ENCODE data around the gene RPS27L. TPM values are rescaled to one million over a fixed set of nuclear protein-coding genes. Genes with fewer than 3 reads are reported as not detected.

Gene RPS27L
- total RNA-seq, 1 experiment from 2014 or later, result 154 TPM

DNA sequence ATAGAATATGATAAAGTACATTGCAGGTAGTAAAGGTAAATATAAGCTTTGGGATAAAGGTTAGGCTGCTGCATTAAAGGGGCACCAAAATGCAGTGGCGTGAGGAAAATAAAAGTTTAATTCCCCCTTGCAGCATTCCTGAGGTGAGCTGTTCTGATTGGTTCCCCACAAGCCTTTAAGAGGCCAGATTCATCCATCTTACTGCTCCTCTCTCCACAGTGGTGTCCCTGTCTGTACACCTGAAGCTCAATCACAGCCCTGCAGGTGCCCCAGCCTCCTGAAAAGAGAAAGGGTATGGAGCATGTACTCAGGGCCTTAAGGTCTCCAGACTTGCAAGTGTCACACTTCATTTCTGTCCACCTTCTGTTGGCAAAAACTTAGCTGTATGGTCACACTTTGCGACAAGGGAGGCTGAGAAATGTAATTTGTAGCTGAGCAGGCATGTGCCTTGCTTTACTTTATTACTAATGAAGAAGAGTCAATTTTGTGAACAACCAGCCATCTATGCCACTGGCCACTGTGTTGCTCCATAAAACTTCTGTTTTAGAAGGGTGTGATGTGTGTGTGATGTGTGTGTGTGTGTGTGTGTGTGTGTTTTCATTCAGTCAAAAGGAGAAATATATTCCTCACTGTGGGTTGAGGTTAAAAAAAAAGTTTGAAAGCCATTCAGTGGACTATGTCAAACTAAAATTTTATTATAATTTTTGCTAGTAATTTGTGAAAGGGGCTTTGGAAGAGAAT lies 22.9 kb downstream of the RPS27L start:
- CTCF ChIA-PET, result interaction anchor here (1.1 to 1.6 kb wide), 3 partner anchors 14 to 466 kb away, joined by 3 to 6 read pairs (median 3); no protein-coding TSS in a partner anchor
- peak overlapping the region; percentile 91 for H3K27ac Mint-ChIP-seq (ENCODE audit: low read depth, unreplicated experiment)
- no peak overlapping the region for H3K4me3 Mint-ChIP-seq (ENCODE audit: unreplicated experiment)
- POLR2A ChIA-PET, result interaction anchor here (0.7 to 7.3 kb wide), 13 partner anchors 9 to 376 kb away, joined by 3 to 100 read pairs (median 6); partner anchors contain the start of genes APH1B, LACTB and RPS27L
- no peak for DNase-seq (ENCODE audit: unreplicated experiment)
- TF ChIP-seq, protein P1, sequence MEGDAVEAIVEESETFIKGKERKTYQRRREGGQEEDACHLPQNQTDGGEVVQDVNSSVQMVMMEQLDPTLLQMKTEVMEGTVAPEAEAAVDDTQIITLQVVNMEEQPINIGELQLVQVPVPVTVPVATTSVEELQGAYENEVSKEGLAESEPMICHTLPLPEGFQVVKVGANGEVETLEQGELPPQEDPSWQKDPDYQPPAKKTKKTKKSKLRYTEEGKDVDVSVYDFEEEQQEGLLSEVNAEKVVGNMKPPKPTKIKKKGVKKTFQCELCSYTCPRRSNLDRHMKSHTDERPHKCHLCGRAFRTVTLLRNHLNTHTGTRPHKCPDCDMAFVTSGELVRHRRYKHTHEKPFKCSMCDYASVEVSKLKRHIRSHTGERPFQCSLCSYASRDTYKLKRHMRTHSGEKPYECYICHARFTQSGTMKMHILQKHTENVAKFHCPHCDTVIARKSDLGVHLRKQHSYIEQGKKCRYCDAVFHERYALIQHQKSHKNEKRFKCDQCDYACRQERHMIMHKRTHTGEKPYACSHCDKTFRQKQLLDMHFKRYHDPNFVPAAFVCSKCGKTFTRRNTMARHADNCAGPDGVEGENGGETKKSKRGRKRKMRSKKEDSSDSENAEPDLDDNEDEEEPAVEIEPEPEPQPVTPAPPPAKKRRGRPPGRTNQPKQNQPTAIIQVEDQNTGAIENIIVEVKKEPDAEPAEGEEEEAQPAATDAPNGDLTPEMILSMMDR (IDR thresholded peaks at IDR 0.05; ENCODE audit: unreplicated experiment), result no peak
- BruUV-seq (replicated peaks), result no TSS peak
- H3K4me1 Mint-ChIP-seq (ENCODE audit: insufficient read depth, unreplicated experiment), result peaks cover 20% of the 10 kb centered on the region
- H3K36me3 Mint-ChIP-seq (ENCODE audit: insufficient read depth, unreplicated experiment), result peaks cover 28% of the 10 kb centered on the region
- no peaks in the 10 kb centered on the region for H3K9me3 Mint-ChIP-seq (ENCODE audit: unreplicated experiment)
- intact Hi-C loops (cut with micrococcal nuclease), result no loop called here
- H3K27me3 Mint-ChIP-seq (ENCODE audit: insufficient read depth, unreplicated experiment), result no peaks in the 10 kb centered on the region

DNA sequence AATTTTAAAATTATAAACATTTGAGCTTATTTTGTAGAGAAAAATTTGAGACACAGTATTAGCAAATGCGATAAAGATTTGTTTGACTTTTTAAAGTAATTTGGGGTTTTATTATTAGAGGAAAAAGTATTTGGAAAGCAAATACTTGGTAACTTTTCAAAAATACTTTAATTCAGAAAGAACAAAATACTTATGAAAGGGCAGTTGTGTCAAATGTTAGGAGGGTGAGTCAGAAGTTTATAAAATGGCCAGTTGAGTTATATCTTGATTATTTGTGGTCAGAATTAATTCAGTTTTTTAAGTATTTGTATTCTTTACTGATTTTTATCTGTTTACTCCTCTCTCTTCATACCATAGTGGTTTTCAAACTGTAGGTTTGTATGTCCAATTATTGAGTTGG lies 23.5 kb downstream of the RPS27L start:
- peaks cover 20% of the 10 kb centered on the region for H3K4me1 Mint-ChIP-seq (ENCODE audit: insufficient read depth, unreplicated experiment)
- CTCF ChIA-PET, result interaction anchor here (1.1 kb wide), 2 partner anchors 14 to 467 kb away, joined by 3 read pairs; no protein-coding TSS in a partner anchor
- H3K27me3 Mint-ChIP-seq (ENCODE audit: insufficient read depth, unreplicated experiment), result no peaks in the 10 kb centered on the region
- peak overlapping the region; percentile 91 for H3K27ac Mint-ChIP-seq (ENCODE audit: low read depth, unreplicated experiment)
- DNase-seq (ENCODE audit: unreplicated experiment), result no peak
- no peak overlapping the region for H3K4me3 Mint-ChIP-seq (ENCODE audit: unreplicated experiment)
- TF ChIP-seq, protein P1 (IDR thresholded peaks at IDR 0.05; ENCODE audit: unreplicated experiment), result no peak
- POLR2A ChIA-PET, result interaction anchor here (0.7 to 7.3 kb wide), 8 partner anchors 8 to 375 kb away, joined by 3 to 100 read pairs (median 8); partner anchors contain the start of gene RPS27L
- H3K9me3 Mint-ChIP-seq (ENCODE audit: unreplicated experiment), result no peaks in the 10 kb centered on the region
- BruUV-seq (replicated peaks), result no TSS peak
- H3K36me3 Mint-ChIP-seq (ENCODE audit: insufficient read depth, unreplicated experiment), result peaks cover 28% of the 10 kb centered on the region
- intact Hi-C loops (cut with micrococcal nuclease), result no loop called here

DNA sequence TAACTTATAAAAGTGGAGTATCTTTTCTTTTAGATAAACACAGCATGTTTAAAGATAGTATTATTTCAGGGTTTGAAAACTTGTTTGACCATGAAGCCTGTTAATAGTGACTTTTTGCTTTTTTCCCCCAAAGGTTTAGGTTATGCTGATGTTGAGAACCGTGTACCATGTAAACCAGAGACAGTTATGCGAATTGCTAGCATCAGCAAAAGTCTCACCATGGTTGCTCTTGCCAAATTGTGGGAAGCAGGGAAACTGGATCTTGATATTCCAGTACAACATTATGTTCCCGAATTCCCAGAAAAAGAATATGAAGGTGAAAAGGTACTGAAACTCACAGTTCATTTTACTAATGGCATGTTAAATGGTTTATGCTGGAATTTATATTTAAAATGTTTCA lies 30.6 kb downstream of the RPS27L start:
- Mint-ChIP-seq H3K36me3 (ENCODE audit: insufficient read depth, unreplicated experiment) (peaks cover 47% of the 10 kb centered on the region), H3K27ac (ENCODE audit: low read depth, unreplicated experiment) (no peak overlapping the region), H3K4me3 (ENCODE audit: unreplicated experiment) (no peak overlapping the region), H3K27me3 (ENCODE audit: insufficient read depth, unreplicated experiment) (no peaks in the 10 kb centered on the region), H3K4me1 (ENCODE audit: insufficient read depth, unreplicated experiment) (no peaks in the 10 kb centered on the region), H3K9me3 (ENCODE audit: unreplicated experiment) (no peaks in the 10 kb centered on the region)
- TF ChIP-seq, protein P1 (IDR thresholded peaks at IDR 0.05; ENCODE audit: unreplicated experiment), result no peak
- DNase-seq (ENCODE audit: unreplicated experiment), result no peak
- POLR2A ChIA-PET, result interaction anchor here (2.8 to 3.0 kb wide), 2 partner anchors 8 to 12 kb away, joined by 12 to 17 read pairs; no protein-coding TSS in a partner anchor
- CTCF ChIA-PET, result no interaction called here
- BruUV-seq (replicated peaks), result no TSS peak
- intact Hi-C loops (cut with micrococcal nuclease), result no loop called here

DNA sequence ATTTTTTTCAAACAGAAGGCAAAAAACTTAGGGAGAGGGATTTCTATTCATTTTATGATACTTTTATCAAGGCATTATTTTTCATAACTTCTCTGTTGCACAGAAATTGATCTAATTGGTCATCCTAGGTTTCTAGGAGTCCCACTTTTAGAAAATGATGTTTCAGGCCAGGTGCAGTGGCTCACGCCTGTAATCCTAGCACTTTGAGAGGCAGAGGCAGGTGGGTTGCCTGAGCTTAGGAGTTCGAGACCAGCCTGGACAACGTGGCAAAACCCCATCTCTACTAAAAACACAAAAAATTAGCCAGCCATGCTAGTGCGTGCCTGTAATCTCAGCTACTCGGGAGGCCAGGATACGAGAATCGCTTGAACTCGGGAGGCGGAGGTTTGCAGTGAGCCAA lies 32.8 kb downstream of the RPS27L start:
- POLR2A ChIA-PET, result interaction anchor here (0.9 to 3.0 kb wide), 3 partner anchors 10 to 33 kb away, joined by 3 to 17 read pairs (median 3); partner anchors contain the start of gene RPS27L
- no peaks in the 10 kb centered on the region for H3K27me3 Mint-ChIP-seq (ENCODE audit: insufficient read depth, unreplicated experiment)
- peaks cover 8% of the 10 kb centered on the region for H3K4me1 Mint-ChIP-seq (ENCODE audit: insufficient read depth, unreplicated experiment)
- no peak for DNase-seq (ENCODE audit: unreplicated experiment)
- BruUV-seq (replicated peaks), result no TSS peak
- TF ChIP-seq, protein P1 (IDR thresholded peaks at IDR 0.05; ENCODE audit: unreplicated experiment), result no peak
- no peak overlapping the region for H3K4me3 Mint-ChIP-seq (ENCODE audit: unreplicated experiment)
- peaks cover 15% of the 10 kb centered on the region for H3K9me3 Mint-ChIP-seq (ENCODE audit: unreplicated experiment)
- no peak overlapping the region for H3K27ac Mint-ChIP-seq (ENCODE audit: low read depth, unreplicated experiment)
- intact Hi-C loops (cut with micrococcal nuclease), result no loop called here
- H3K36me3 Mint-ChIP-seq (ENCODE audit: insufficient read depth, unreplicated experiment), result peaks cover 27% of the 10 kb centered on the region
- CTCF ChIA-PET, result interaction anchor here (1.2 kb wide), 1 partner anchor 31 kb away, joined by 4 read pairs; no protein-coding TSS in a partner anchor
